H1 (cell line): ENCODE data around the gene FLNA. TPM values are rescaled to one million over a fixed set of nuclear protein-coding genes. Genes with fewer than 3 reads are reported as not detected.

Source experiments
- CTCF ChIA-PET: fragments of 300-600 bp; sonication (Branson Sonifier 250); formaldehyde crosslinking; loops from one replicate; lab custom pipeline; 2021; ENCODE audit not compliant: partially characterized antibody; lab: Charles Lee
- POLR2A ChIA-PET: fragments of 300-600 bp; sonication (Branson Sonifier 250); formaldehyde crosslinking; loops from one replicate; lab custom pipeline; 2021; ENCODE audit warnings: inconsistent platforms; ENCODE audit not compliant: partially characterized antibody; lab: Charles Lee
- DNase-seq, 2 experiments: peaks; one replicate each; pipeline versions ENCODE4 v3.0.0 to v3.0.0-alpha.2; 2010 to 2022; ENCODE audit warnings: low spot score in 2 of 2, low read depth in 1 of 2, mixed read lengths in 1 of 2
- FAIRE-seq: peaks from 2 replicates; lab custom pipeline; 2011; peaks lifted over from hg19 to GRCh38; lab: Jason Lieb, UNC
- H2AFZ ChIP-seq: 2 replicates; pipeline ENCODE4 v1.8.1; 2012; ENCODE audit warnings: low read length, inconsistent platforms
- H2AK5ac ChIP-seq: 2 replicates; pipeline ENCODE4 v1.6.1; 2013; ENCODE audit warnings: low read depth, low read length
- H2BK120ac ChIP-seq: replicated peaks from 2 replicates; pipeline ENCODE3; 2013; ENCODE audit warnings: low read depth, low read length, inconsistent platforms
- H2BK12ac ChIP-seq: 2 replicates; pipeline ENCODE4 v1.6.1; 2013; ENCODE audit warnings: low read depth, low read length
- H2BK15ac ChIP-seq: 2 replicates; pipeline ENCODE4 v1.6.1; 2013; ENCODE audit warnings: low read length
- H2BK20ac ChIP-seq: 2 replicates; pipeline ENCODE4 v1.6.1; 2013; ENCODE audit warnings: low read length
- H2BK5ac ChIP-seq: 2 replicates; pipeline ENCODE4 v1.6.1; 2013; ENCODE audit warnings: low read depth, low read length
- H3K14ac ChIP-seq: 2 replicates; pipeline ENCODE4 v1.6.1; 2013; ENCODE audit warnings: inconsistent platforms; ENCODE audit not compliant: insufficient read length
- H3K18ac ChIP-seq: 2 replicates; pipeline ENCODE4 v1.6.1; 2013; ENCODE audit warnings: low read length; ENCODE audit errors: extremely low read depth
- H3K23ac ChIP-seq: 2 replicates; pipeline ENCODE4 v1.6.1; 2013; ENCODE audit warnings: inconsistent platforms; ENCODE audit not compliant: insufficient read length
- H3K23me2 ChIP-seq: 2 replicates; pipeline ENCODE4 v1.6.1; 2013; ENCODE audit warnings: low read depth, low read length
- H3K27ac ChIP-seq: 2 replicates; pipeline ENCODE4 v1.6.1; 2011; ENCODE audit warnings: low read depth, low read length, inconsistent platforms
- H3K27me3 ChIP-seq, 4 experiments: replicated peaks in 1 of 4; 1 replicate in 1 of 4; 2 replicates in 3 of 4; pipeline versions ENCODE4 v1.6.1 to v1.8.1; 2011 to 2013; ENCODE audit warnings: low read length in 3 of 4, mild to moderate bottlenecking in 3 of 4, inconsistent platforms in 2 of 4, mixed read lengths in 2 of 4, moderate library complexity in 1 of 4; ENCODE audit not compliant: control insufficient read depth in 3 of 4, insufficient read depth in 3 of 4; ENCODE audit errors: extremely low read depth in 1 of 4
- H3K36me3 ChIP-seq, 4 experiments: 2 replicates each; pipeline versions ENCODE4 v1.6.1 to v1.8.1; 2011 to 2013; ENCODE audit warnings: mild to moderate bottlenecking in 4 of 4, low read length in 3 of 4, moderate library complexity in 2 of 4, control low read depth in 1 of 4, inconsistent platforms in 1 of 4; ENCODE audit not compliant: insufficient read depth in 4 of 4, control insufficient read depth in 2 of 4
- H3K4ac ChIP-seq: replicated peaks from 2 replicates; pipeline ENCODE3; 2013; ENCODE audit warnings: low read length, low read depth, mixed read lengths, inconsistent platforms; ENCODE audit not compliant: insufficient read length
- H3K4me1 ChIP-seq, 4 experiments: replicated peaks in 1 of 4; 1 replicate in 1 of 4; 2 replicates in 3 of 4; pipeline versions ENCODE4 v1.6.1 to v1.8.1; 2011 to 2013; ENCODE audit warnings: low read length in 3 of 4, inconsistent platforms in 2 of 4, mixed read lengths in 1 of 4; ENCODE audit not compliant: insufficient read depth in 4 of 4, control insufficient read depth in 3 of 4
- H3K4me2 ChIP-seq, 2 experiments: 2 replicates each; pipeline versions ENCODE4 v1.6.1 to v1.8.1; 2011 to 2013; ENCODE audit warnings: low read depth in 2 of 2, low read length in 2 of 2, control low read depth in 1 of 2, inconsistent platforms in 1 of 2, mild to moderate bottlenecking in 1 of 2; ENCODE audit not compliant: insufficient read depth in 1 of 2
- H3K4me3 ChIP-seq, 4 experiments: fragments of 200-600, 300-600 bp in 1 of 4; sonication (generic), shearing (Covaris generic), sonication (Bioruptor Twin) in 1 of 4; 2 replicates each; pipeline versions ENCODE4 v1.5.1 to v1.8.1; 2011 to 2016; ENCODE audit warnings: low read length in 4 of 4, low read depth in 3 of 4, control low read depth in 2 of 4, inconsistent platforms in 2 of 4, mild to moderate bottlenecking in 2 of 4, mixed read lengths in 1 of 4, moderate library complexity in 1 of 4; ENCODE audit not compliant: insufficient read depth in 2 of 4; ENCODE audit errors: extremely low read depth in 1 of 4
- H3K56ac ChIP-seq: replicated peaks from 2 replicates; pipeline ENCODE3; 2013; ENCODE audit warnings: low read depth, mild to moderate bottlenecking, mixed read lengths, low read length, inconsistent platforms; ENCODE audit not compliant: insufficient read length
- H3K79me1 ChIP-seq: 2 replicates; pipeline ENCODE4 v1.6.1; 2013; ENCODE audit warnings: low read depth, low read length, control low read depth
- H3K79me2 ChIP-seq, 2 experiments: 2 replicates each; pipeline versions ENCODE4 v1.6.1 to v1.8.1; 2012 to 2013; ENCODE audit warnings: low read length in 2 of 2, mild to moderate bottlenecking in 2 of 2, inconsistent platforms in 1 of 2; ENCODE audit not compliant: insufficient read depth in 2 of 2, control insufficient read depth in 1 of 2
- H3K9ac ChIP-seq, 4 experiments: replicated peaks in 1 of 4; 1 replicate in 1 of 4; 2 replicates in 3 of 4; pipeline versions ENCODE4 v1.6.1 to v1.8.1; 2011 to 2013; ENCODE audit warnings: low read depth in 3 of 4, low read length in 3 of 4, control low read depth in 2 of 4, mild to moderate bottlenecking in 2 of 4, moderate library complexity in 2 of 4, inconsistent platforms in 1 of 4; ENCODE audit errors: extremely low read depth in 1 of 4
- H3K9me3 ChIP-seq, 2 experiments: 2 replicates each; pipeline versions ENCODE4 v1.6.1 to v1.8.1; 2012 to 2013; ENCODE audit warnings: mild to moderate bottlenecking in 2 of 2, moderate library complexity in 2 of 2, control low read depth in 1 of 2, inconsistent platforms in 1 of 2, low read depth in 1 of 2, low read length in 1 of 2, mixed read lengths in 1 of 2; ENCODE audit not compliant: insufficient read depth in 2 of 2
- H4K20me1 ChIP-seq, 2 experiments: replicated peaks in 1 of 2; 2 replicates each; pipeline versions ENCODE3 to v1.8.1; 2011 to 2013; ENCODE audit warnings: inconsistent platforms in 2 of 2, low read length in 2 of 2, mild to moderate bottlenecking in 1 of 2; ENCODE audit not compliant: insufficient read depth in 2 of 2, control insufficient read depth in 1 of 2
- H4K5ac ChIP-seq: 2 replicates; pipeline ENCODE4 v1.6.1; 2013; ENCODE audit warnings: low read length, low read depth, mixed read lengths, inconsistent platforms; ENCODE audit not compliant: insufficient read length
- H4K8ac ChIP-seq: 2 replicates; pipeline ENCODE4 v1.8.0; 2013; ENCODE audit warnings: mild to moderate bottlenecking, moderate library complexity, low read length, inconsistent platforms; ENCODE audit not compliant: insufficient read depth; ENCODE audit errors: extremely low read depth
- H4K91ac ChIP-seq: replicated peaks from 2 replicates; pipeline ENCODE3; 2013; ENCODE audit warnings: low read length, mixed read lengths, inconsistent platforms; ENCODE audit not compliant: insufficient read length
- KDM5A ChIP-seq: fragments of 200-600 bp; IDR thresholded peaks from 2 replicates; pipeline ENCODE4 v1.7.1; 2012; ENCODE audit warnings: mild to moderate bottlenecking, low read length, inconsistent platforms, mixed read lengths
- MAFK ChIP-seq: IDR thresholded peaks from 2 replicates; pipeline ENCODE4 v1.6.1; 2012; ENCODE audit warnings: low read depth, mild to moderate bottlenecking, improper control_type of control experiment, low read length
- POLR2A ChIP-seq, 2 experiments: IDR thresholded peaks; 1 replicate in 1 of 2; 2 replicates in 1 of 2; pipeline ENCODE4 v1.6.1; 2011; ENCODE audit warnings: low read depth in 2 of 2, low read length in 2 of 2, mild to moderate bottlenecking in 2 of 2; ENCODE audit errors: control extremely low read depth in 1 of 2
- RFX5 ChIP-seq: IDR thresholded peaks from 2 replicates; pipeline ENCODE4 v1.6.1; 2011; ENCODE audit warnings: low read depth, low read length, improper control_type of control experiment, borderline replicate concordance
- RXRA ChIP-seq: IDR thresholded peaks from 2 replicates; pipeline ENCODE4 v1.6.1; 2011; ENCODE audit warnings: low read depth, mild to moderate bottlenecking, low read length, moderate library complexity; ENCODE audit not compliant: insufficient read depth
- TEAD4 ChIP-seq: IDR thresholded peaks from 2 replicates; pipeline ENCODE4 v1.6.1; 2012; ENCODE audit warnings: low read depth, low read length, inconsistent platforms, mixed read lengths
- WGBS, 2 experiments: shearing (Covaris generic) in 1 of 2; methylation state at CpG; one replicate each; pipeline versions ENCODE4 v1.1.6 to v1.1.7; 2013 to 2015; ENCODE audit warnings: low lambda C conversion rate in 2 of 2, mixed read lengths in 2 of 2, inconsistent platforms in 1 of 2, low coverage in 1 of 2, missing lambda C conversion rate in 1 of 2; ENCODE audit not compliant: insufficient replicate concordance in 2 of 2, insufficient coverage in 1 of 2, insufficient read length in 1 of 2; ENCODE audit errors: extremely low coverage in 1 of 2, missing lambda C conversion rate in 1 of 2; 5-methylcytosine and 5-hydroxymethylcytosine counted together
- polyA plus RNA-seq, 7 experiments: library from polyadenylated mRNA; depleted of rRNA in 3 of 7; stranded (reverse) in 5 of 7; unstranded in 2 of 7; fragments of >200 nt in 5 of 7; fragments of 200-250 nt in 2 of 7; gene quantifications; 1 replicate in 5 of 7; 2 replicates in 1 of 7; 4 replicates in 1 of 7; pipeline versions ENCODE4 v1.2.1 to v1.2.3, GENCODE V29; 2011 to 2013; ENCODE audit warnings: missing spikeins in 2 of 7, mixed read lengths in 2 of 7
- total RNA-seq: library from RNA; stranded (reverse); fragmentation: NEBNext Ultra II Directional; extraction: Animal tissue kit (Norgen Biotek cat#: 25700); gene quantifications from 2 replicates; pipeline ENCODE4 v1.2.1, GENCODE V29; 2021

The FLNA gene
- total and polyA plus RNA-seq, 2 of the 8 experiments (the other 6 are each of a cell fraction or from before 2014, with no cell fraction given) = 315 to 925 TPM

DNA sequence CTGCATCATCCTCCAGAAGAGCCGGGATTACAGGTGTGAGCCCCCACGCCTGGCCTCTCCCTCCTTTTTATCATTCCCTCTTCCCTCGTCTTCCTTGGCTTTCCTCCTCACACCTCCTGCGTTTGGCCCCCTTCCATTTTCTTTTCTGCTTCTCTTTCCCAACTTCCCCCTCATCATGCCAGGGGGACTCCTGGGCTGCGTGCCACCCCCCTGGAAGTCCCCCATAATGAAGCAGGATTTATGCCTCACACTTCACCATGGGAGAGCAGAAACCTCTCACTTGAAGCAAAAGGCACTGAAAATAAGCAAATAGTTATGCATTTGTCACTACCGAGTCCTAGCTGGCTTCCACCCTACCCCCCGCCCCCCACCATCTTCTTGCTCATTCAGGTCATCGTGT, 71.0 kb downstream of the FLNA start:
- H4K20me1 ChIP-seq = no peaks in the 10 kb centered on the region
- H3K9ac ChIP-seq = no peak overlapping the region
- no peak for DNase-seq
- no peaks in the 10 kb centered on the region for H3K79me1 ChIP-seq
- no peak overlapping the region for H3K23ac ChIP-seq
- H3K4me1 ChIP-seq = peaks cover 0 to 3% (median 0%) of the 10 kb centered on the region in 4 experiments; a peak in 1 of 7 replicates
- POLR2A ChIA-PET = no interaction called here
- no peak for FAIRE-seq
- H4K5ac ChIP-seq = no peak overlapping the region
- H3K23me2 ChIP-seq = no peaks in the 10 kb centered on the region
- no peak overlapping the region for H2AK5ac ChIP-seq
- no peak overlapping the region for H3K4me2 ChIP-seq
- H2BK5ac ChIP-seq = no peak overlapping the region
- H3K4ac ChIP-seq = no peak overlapping the region
- no peak overlapping the region for H4K91ac ChIP-seq
- no peak overlapping the region for H4K8ac ChIP-seq
- WGBS, 2 experiments = 87% methylated on average over 2 of the region's 8 CpGs; no CpG with 5 or more reads in 1 of the 2 experiments
- H2AFZ ChIP-seq = no peak overlapping the region
- no peak overlapping the region for H3K18ac ChIP-seq
- no peaks in the 10 kb centered on the region for H3K9me3 ChIP-seq
- H3K4me3 ChIP-seq = no peak overlapping the region
- H2BK120ac ChIP-seq = no peak overlapping the region
- no peaks in the 10 kb centered on the region for H3K79me2 ChIP-seq
- no peak overlapping the region for H2BK15ac ChIP-seq
- no peak overlapping the region for H3K14ac ChIP-seq
- no peak overlapping the region for H3K27ac ChIP-seq
- H3K36me3 ChIP-seq = no peaks in the 10 kb centered on the region
- no peak overlapping the region for H3K56ac ChIP-seq
- H2BK20ac ChIP-seq = no peak overlapping the region
- no peaks in the 10 kb centered on the region for H3K27me3 ChIP-seq
- no peak overlapping the region for H2BK12ac ChIP-seq
- CTCF ChIA-PET = no interaction called here
- TF ChIP-seq TEAD4 = no peak
- no peak for TF ChIP-seq RXRA
- TF ChIP-seq KDM5A = no peak
- no peak for TF ChIP-seq POLR2A (IDR thresholded peaks at IDR 0.05; ENCODE audit: control extremely low read depth in 1 of 2, low read depth in 2 of 2, low read length in 2 of 2)
- no peak for TF ChIP-seq RFX5
- no peak for TF ChIP-seq MAFK
